WERI-Rb-1 (cell line): ENCODE measurements around the gene TGM2.

Experiments
- DNase-seq: peaks from one replicate; pipeline ENCODE4 v3.0.0-alpha.2; 2020
- H3K27ac ChIP-seq: fragments of 250-450 bp; sonication (Bioruptor Pico); 2 replicates; pipeline ENCODE4 v1.5.1; 2020; ENCODE audit warnings: mild to moderate bottlenecking, moderate library complexity
- H3K27me3 ChIP-seq: fragments of 250-450 bp; sonication (Bioruptor Pico); 2 replicates; pipeline ENCODE4 v1.5.1; 2021; ENCODE audit warnings: mild to moderate bottlenecking, low read depth, moderate library complexity; ENCODE audit not compliant: insufficient read depth, severe bottlenecking
- H3K36me3 ChIP-seq: fragments of 250-450 bp; sonication (Bioruptor Pico); 2 replicates; pipeline ENCODE4 v1.5.1; 2020; ENCODE audit warnings: mild to moderate bottlenecking, moderate library complexity
- H3K4me3 ChIP-seq: 2 replicates; pipeline ENCODE4 v1.5.1; 2011; ENCODE audit warnings: low read depth, mild to moderate bottlenecking, control low read depth, low read length
- H3K9me3 ChIP-seq: fragments of 250-450 bp; sonication (Bioruptor Pico); 2 replicates; pipeline ENCODE4 v1.5.1; 2021; ENCODE audit warnings: mild to moderate bottlenecking, moderate library complexity; ENCODE audit not compliant: severe bottlenecking
- TF ChIP-seq, protein P1 (sequence below): IDR thresholded peaks from 2 replicates; pipeline ENCODE4 v1.5.1; 2011; ENCODE audit warnings: low read depth, mild to moderate bottlenecking, control low read depth, inconsistent platforms, low read length

The TGM2 gene

DNA sequence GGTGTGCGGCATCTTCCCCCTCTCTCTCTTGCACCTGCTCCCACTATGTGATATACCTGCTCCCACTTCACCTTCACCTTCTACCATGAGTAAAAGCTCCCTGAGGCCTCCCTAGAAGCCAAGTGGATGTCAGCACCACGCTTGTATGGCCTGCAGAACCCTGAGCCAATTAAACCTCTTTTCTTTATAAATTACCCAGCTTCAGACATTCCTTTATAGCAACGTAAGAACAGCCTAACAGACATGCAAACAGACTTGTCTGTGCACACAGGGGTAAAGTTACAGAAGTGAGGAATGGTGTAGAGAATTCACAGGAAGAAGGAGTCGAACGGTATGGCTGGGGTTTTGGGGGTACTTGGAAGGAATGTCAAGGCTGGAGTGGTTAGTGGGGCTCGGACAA lies 14.8 kb upstream of the TGM2 start:
- TF ChIP-seq, protein P1, sequence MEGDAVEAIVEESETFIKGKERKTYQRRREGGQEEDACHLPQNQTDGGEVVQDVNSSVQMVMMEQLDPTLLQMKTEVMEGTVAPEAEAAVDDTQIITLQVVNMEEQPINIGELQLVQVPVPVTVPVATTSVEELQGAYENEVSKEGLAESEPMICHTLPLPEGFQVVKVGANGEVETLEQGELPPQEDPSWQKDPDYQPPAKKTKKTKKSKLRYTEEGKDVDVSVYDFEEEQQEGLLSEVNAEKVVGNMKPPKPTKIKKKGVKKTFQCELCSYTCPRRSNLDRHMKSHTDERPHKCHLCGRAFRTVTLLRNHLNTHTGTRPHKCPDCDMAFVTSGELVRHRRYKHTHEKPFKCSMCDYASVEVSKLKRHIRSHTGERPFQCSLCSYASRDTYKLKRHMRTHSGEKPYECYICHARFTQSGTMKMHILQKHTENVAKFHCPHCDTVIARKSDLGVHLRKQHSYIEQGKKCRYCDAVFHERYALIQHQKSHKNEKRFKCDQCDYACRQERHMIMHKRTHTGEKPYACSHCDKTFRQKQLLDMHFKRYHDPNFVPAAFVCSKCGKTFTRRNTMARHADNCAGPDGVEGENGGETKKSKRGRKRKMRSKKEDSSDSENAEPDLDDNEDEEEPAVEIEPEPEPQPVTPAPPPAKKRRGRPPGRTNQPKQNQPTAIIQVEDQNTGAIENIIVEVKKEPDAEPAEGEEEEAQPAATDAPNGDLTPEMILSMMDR: no peak
- H3K36me3 ChIP-seq: no peaks in the 10 kb centered on the region
- H3K9me3 ChIP-seq: no peaks in the 10 kb centered on the region
- H3K27ac ChIP-seq: no peak overlapping the region
- DNase-seq: no peak
- H3K27me3 ChIP-seq: no peaks in the 10 kb centered on the region
- no peak overlapping the region for H3K4me3 ChIP-seq

- Histone ChIP-seq H3K36me3 (no peaks in the 10 kb centered on the region), H3K27ac (no peak overlapping the region), H3K9me3 (no peaks in the 10 kb centered on the region), H3K4me3 (no peak overlapping the region), H3K27me3 (no peaks in the 10 kb centered on the region)
- TF ChIP-seq, protein P1: no peak
- DNase-seq: peak; percentile 62
Measured at GRCh38 chr20:38178581-38178980, 13.5 kb upstream of the TGM2 start.

- H3K4me3 ChIP-seq: no peak overlapping the region
- no peaks in the 10 kb centered on the region for H3K36me3 ChIP-seq
- DNase-seq: no peak
- H3K27ac ChIP-seq: no peak overlapping the region; the same call in 1 of the 2 replicates
- TF ChIP-seq, protein P1: no peak
- H3K27me3 ChIP-seq: no peaks in the 10 kb centered on the region
- no peaks in the 10 kb centered on the region for H3K9me3 ChIP-seq
Measured at GRCh38 chr20:38178065-38178491, 13.0 kb upstream of the TGM2 start.

DNA sequence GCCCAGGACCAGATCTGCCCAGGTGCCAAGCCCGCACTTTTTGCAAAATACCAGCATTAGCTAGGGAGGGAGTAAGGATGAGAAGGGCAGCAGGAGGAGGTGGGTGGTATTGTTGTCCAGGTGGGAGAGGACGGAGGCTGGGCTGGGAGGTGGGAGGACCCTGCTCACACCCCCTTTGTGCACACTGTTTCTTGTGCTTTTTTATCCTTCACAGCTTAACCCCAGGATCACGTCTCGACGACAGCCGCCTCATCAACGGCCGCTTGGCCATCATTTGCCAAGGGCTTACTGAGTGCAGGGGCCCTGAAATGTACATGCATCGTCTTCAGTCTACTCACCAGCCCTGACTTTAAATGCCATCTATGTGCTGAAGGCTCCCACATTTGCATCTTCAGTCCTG lies 12.1 kb upstream of the TGM2 start:
- H3K27me3 ChIP-seq: no peaks in the 10 kb centered on the region
- no peak overlapping the region for H3K27ac ChIP-seq
- no peak overlapping the region for H3K4me3 ChIP-seq
- no peaks in the 10 kb centered on the region for H3K36me3 ChIP-seq
- H3K9me3 ChIP-seq: no peaks in the 10 kb centered on the region
- TF ChIP-seq, protein P1: no peak
- DNase-seq: no peak

DNA sequence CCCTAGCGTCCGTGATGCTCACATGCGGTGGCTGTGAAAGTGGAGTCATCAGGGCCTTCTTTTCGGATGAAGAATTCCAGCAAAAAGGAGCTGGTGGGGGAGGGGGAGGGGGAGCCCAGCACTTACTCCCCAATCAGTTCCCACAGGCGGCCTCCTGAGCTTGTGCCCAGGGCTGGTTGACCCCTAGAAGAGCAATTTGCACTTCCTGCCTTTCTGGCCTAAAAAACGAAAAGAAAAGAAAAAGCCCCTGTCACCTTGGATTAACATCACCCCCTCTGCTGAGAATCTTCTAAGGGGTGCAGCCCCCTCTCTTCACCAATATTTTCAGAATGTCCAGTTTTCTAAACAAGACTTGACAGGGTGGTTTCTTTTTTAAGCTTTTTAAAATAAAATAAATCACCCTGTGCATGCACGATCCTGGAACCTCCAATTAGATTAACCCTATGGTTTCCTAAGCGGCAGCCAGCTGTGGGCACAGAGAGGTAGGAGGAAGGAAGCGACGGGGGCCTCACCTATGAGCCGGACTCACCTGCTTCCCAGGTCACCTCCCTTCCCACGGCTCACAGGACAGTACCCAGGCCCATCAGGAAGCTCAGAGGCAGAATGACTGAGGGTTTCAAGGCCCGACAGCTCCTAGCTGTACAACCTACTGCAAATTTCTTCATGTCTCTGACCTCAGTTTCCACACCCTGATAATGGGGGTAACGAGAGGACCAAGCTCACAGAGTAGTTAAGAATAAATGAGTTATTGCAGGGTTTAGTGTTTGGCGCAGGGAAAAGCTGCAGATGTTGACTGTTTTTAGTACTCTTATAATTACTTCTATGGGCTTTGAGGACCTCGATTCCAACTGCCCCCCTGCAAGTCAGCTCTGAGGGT lies 10.5 kb upstream of the TGM2 start:
- TF ChIP-seq, protein P1: no peak
- Histone ChIP-seq H3K36me3 (no peaks in the 10 kb centered on the region), H3K27ac (no peak overlapping the region), H3K9me3 (no peaks in the 10 kb centered on the region), H3K4me3 (no peak overlapping the region), H3K27me3 (no peaks in the 10 kb centered on the region)
- no peak for DNase-seq
